ENCODE measurements around the gene SORL1.

GRCh38 chr11:121499405-121499804 is 47.3 kb downstream of the SORL1 start:
- TF ChIP-seq EP300 (conservative IDR thresholded peaks at IDR 0.05; ENCODE audit: poor library complexity, severe bottlenecking) (no peak), CTCF (IDR thresholded peaks at IDR 0.05; ENCODE audit: poor library complexity, severe bottlenecking) (no peak), EZH2 (IDR thresholded peaks at IDR 0.05; ENCODE audit: borderline replicate concordance, insufficient read depth, low read length, poor library complexity, severe bottlenecking) (no peak), MXI1 (conservative IDR thresholded peaks at IDR 0.05; ENCODE audit: poor library complexity, severe bottlenecking) (no peak), POLR2AphosphoS5 (IDR thresholded peaks at IDR 0.05) (no peak), RAD21 (conservative IDR thresholded peaks at IDR 0.05) (no peak), SMC3 (conservative IDR thresholded peaks at IDR 0.05; ENCODE audit: poor library complexity) (no peak)
- TF ChIP-seq, protein P1, sequence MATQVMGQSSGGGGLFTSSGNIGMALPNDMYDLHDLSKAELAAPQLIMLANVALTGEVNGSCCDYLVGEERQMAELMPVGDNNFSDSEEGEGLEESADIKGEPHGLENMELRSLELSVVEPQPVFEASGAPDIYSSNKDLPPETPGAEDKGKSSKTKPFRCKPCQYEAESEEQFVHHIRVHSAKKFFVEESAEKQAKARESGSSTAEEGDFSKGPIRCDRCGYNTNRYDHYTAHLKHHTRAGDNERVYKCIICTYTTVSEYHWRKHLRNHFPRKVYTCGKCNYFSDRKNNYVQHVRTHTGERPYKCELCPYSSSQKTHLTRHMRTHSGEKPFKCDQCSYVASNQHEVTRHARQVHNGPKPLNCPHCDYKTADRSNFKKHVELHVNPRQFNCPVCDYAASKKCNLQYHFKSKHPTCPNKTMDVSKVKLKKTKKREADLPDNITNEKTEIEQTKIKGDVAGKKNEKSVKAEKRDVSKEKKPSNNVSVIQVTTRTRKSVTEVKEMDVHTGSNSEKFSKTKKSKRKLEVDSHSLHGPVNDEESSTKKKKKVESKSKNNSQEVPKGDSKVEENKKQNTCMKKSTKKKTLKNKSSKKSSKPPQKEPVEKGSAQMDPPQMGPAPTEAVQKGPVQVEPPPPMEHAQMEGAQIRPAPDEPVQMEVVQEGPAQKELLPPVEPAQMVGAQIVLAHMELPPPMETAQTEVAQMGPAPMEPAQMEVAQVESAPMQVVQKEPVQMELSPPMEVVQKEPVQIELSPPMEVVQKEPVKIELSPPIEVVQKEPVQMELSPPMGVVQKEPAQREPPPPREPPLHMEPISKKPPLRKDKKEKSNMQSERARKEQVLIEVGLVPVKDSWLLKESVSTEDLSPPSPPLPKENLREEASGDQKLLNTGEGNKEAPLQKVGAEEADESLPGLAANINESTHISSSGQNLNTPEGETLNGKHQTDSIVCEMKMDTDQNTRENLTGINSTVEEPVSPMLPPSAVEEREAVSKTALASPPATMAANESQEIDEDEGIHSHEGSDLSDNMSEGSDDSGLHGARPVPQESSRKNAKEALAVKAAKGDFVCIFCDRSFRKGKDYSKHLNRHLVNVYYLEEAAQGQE (IDR thresholded peaks at IDR 0.05; ENCODE audit: borderline replicate concordance): no peak

Measured in neural cell (in vitro differentiated cells).